HL-60 (cell line): ENCODE results near the gene NPB.

ENCODE experiments used
- DNase-seq, 2 experiments: peaks; one replicate each; pipeline ENCODE4 v3.0.0-alpha.2; 2010 to 2020; ENCODE audit warnings: low read depth in 1 of 2, low spot score in 1 of 2
- H3K27ac ChIP-seq: fragments of 250-450 bp; sonication (Bioruptor Pico); replicated peaks from 2 replicates; pipeline ENCODE4 v1.5.1; 2020; ENCODE audit warnings: mild to moderate bottlenecking, moderate library complexity
- H3K27me3 ChIP-seq: fragments of 250-450 bp; sonication (Bioruptor Pico); 2 replicates; pipeline ENCODE4 v1.5.1; 2021; ENCODE audit warnings: mild to moderate bottlenecking, moderate library complexity; ENCODE audit not compliant: insufficient read depth, poor library complexity, severe bottlenecking
- H3K4me3 ChIP-seq: replicated peaks from 2 replicates; pipeline ENCODE4 v1.5.1; 2011; ENCODE audit warnings: mild to moderate bottlenecking, control low read depth, low read length; ENCODE audit not compliant: insufficient read depth
- CTCF ChIP-seq: IDR thresholded peaks from one replicate; pipeline ENCODE4 v1.5.1; 2011; ENCODE audit warnings: low read length, control low read depth, inconsistent platforms; ENCODE audit not compliant: insufficient read depth
- GABPA ChIP-seq: IDR thresholded peaks from 2 replicates; pipeline ENCODE4 v1.6.1; 2012; ENCODE audit warnings: low read depth
- POLR2AphosphoS5 ChIP-seq: IDR thresholded peaks from 2 replicates; pipeline ENCODE4 v1.6.1; 2012; ENCODE audit warnings: low read depth
- REST ChIP-seq: IDR thresholded peaks from 2 replicates; pipeline ENCODE4 v1.6.1; 2012; ENCODE audit warnings: low read depth; ENCODE audit not compliant: insufficient replicate concordance
- SPI1 ChIP-seq: IDR thresholded peaks from 2 replicates; pipeline ENCODE4 v1.6.1; 2012; ENCODE audit warnings: low read depth, mild to moderate bottlenecking, borderline replicate concordance

NPB gene

GRCh38 chr17:81879121-81879520 lies 22.9 kb upstream of the NPB start:
- Histone ChIP-seq H3K27ac (no peak overlapping the region), H3K4me3 (no peak overlapping the region), H3K27me3 (no peaks in the 10 kb centered on the region)
- DNase-seq: no peak
- TF ChIP-seq REST (no peak), POLR2AphosphoS5 (no peak), CTCF (no peak), GABPA (no peak), SPI1 (no peak)

- no peak overlapping the region for H3K27ac ChIP-seq
- H3K27me3 ChIP-seq: no peaks in the 10 kb centered on the region
- TF ChIP-seq REST (no peak), POLR2AphosphoS5 (no peak; the same call in 1 of the 2 replicates), CTCF (no peak), GABPA (no peak), SPI1 (no peak)
- DNase-seq: no peak
- H3K4me3 ChIP-seq: no peak overlapping the region
These were observed 17.5 kb upstream of the NPB start for GRCh38 chr17:81884520-81884919.

GRCh38 chr17:81884968-81885367 lies 17.1 kb upstream of the NPB start:
- H3K27ac ChIP-seq: no peak overlapping the region
- TF ChIP-seq GABPA: no peak
- no peak for TF ChIP-seq REST
- no peak; the same call in 1 of the 2 replicates for TF ChIP-seq POLR2AphosphoS5
- H3K27me3 ChIP-seq: no peaks in the 10 kb centered on the region
- H3K4me3 ChIP-seq: no peak overlapping the region
- DNase-seq: no peak

- TF ChIP-seq POLR2AphosphoS5 (0 out of 2 replicates have a peak, but pooled peaks have one; percentile 5), SPI1 (no peak)
- Histone ChIP-seq H3K27me3 (no peaks in the 10 kb centered on the region), H3K27ac (no peak overlapping the region), H3K4me3 (no peak overlapping the region)
- no peak for DNase-seq
These were observed 16.6 kb upstream of the NPB start for GRCh38 chr17:81885454-81885853.
